OCI-LY7 (cell line): ENCODE results near the gene ZMYND19.

ENCODE experiments used
- CTCF ChIP-seq: fragments of 200-600 bp; sonication (generic); conservative IDR thresholded peaks from 2 replicates; pipeline ENCODE4 v1.5.1; 2014; ENCODE audit warnings: mild to moderate bottlenecking, antibody characterized with exemption, low read length, moderate library complexity, mixed read lengths
- EZH2phosphoT487 ChIP-seq: fragments of 200-600 bp; sonication (generic); IDR thresholded peaks from 2 replicates; pipeline ENCODE4 v1.6.1; 2018; ENCODE audit warnings: low read depth, borderline replicate concordance, mild to moderate bottlenecking, mixed run types, antibody characterized with exemption, low read length, moderate library complexity, mixed read lengths

GRCh38 chr9:137615387-137615871 lies 25.1 kb upstream of the ZMYND19 start:
- TF ChIP-seq CTCF (no peak), EZH2phosphoT487 (no peak)
